Lower leg skin (tissue), 4 donors: ENCODE results near the gene VAV2. TPM values are rescaled to one million over a fixed set of nuclear protein-coding genes. Genes with fewer than 3 reads are reported as not detected.

Source experiments
- DNase-seq, 2 donors: peaks; one replicate each; pipeline ENCODE4 v3.0.0-alpha.2; 2019; ENCODE audit warnings: low spot score in 2 of 2
- H3K4me3 ChIP-seq: fragments of 200-600 bp; sonication (generic); 2 replicates; pipeline ENCODE4 v1.5.1; 2017; ENCODE audit warnings: mild to moderate bottlenecking, low read depth; ENCODE audit not compliant: poor library complexity, severe bottlenecking
- POLR2A ChIP-seq, 2 donors: fragments of 450-650 bp; IDR thresholded peaks; one replicate each; pipeline ENCODE4 v1.6.1; 2016 to 2017; ENCODE audit warnings: antibody characterized with exemption in 2 of 2, mild to moderate bottlenecking in 1 of 2, moderate library complexity in 1 of 2
- WGBS, 2 donors: methylation state at CpG; one replicate each; pipeline ENCODE4 v1.1.5; 2018; 5-methylcytosine and 5-hydroxymethylcytosine counted together
- intact Hi-C: fragments of 100-400 bp; cut with DNase I; formaldehyde crosslinking; loops from one replicate; pipeline ENCODE4 v1.15.0; 2023; ENCODE audit warnings: low total_unique reads
- total RNA-seq, 4 donors: library from RNA; depleted of rRNA; stranded (reverse); fragments of >200 nt; gene quantifications; one replicate each; pipeline ENCODE4 v1.1.0, GENCODE V29; 2016
- TF ChIP-seq, protein P1 (sequence below), 3 donors: fragments of 450-650 bp; IDR thresholded peaks; one replicate each; pipeline ENCODE4 v1.5.1; 2016; ENCODE audit warnings: antibody characterized with exemption in 3 of 3, mild to moderate bottlenecking in 3 of 3, moderate library complexity in 2 of 3

The VAV2 gene
- total RNA-seq, 4 donors from 2014 or later: 6.8 to 9.1 (median 7.5) TPM

DNA sequence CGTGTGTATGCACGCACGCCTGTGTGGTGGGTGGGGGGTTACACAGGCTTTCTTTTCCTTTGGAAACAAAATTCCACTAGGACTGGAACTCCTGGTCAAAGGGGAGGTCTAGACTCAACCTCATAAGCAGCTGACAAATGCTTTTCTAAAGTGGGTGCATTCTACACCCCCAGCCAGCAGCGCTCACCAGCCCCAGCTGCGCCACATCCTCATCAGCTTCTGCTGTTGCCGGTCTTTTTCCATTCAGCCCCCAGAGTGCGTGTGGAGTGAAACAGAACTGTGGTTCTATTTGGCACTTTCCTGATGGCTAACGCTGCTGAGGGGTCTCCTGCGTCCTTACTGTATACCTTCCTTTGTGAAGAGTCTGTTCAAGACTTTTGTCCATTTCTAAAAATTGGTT is 176.3 kb downstream of the VAV2 start:
- H3K4me3 ChIP-seq: no peak overlapping the region
- intact Hi-C loops: no loop called here
- WGBS, 2 donors: 78 to 95% methylated on average over 8 to 9 of the region's 9 CpGs
- DNase-seq: no peak
- TF ChIP-seq, protein P1, sequence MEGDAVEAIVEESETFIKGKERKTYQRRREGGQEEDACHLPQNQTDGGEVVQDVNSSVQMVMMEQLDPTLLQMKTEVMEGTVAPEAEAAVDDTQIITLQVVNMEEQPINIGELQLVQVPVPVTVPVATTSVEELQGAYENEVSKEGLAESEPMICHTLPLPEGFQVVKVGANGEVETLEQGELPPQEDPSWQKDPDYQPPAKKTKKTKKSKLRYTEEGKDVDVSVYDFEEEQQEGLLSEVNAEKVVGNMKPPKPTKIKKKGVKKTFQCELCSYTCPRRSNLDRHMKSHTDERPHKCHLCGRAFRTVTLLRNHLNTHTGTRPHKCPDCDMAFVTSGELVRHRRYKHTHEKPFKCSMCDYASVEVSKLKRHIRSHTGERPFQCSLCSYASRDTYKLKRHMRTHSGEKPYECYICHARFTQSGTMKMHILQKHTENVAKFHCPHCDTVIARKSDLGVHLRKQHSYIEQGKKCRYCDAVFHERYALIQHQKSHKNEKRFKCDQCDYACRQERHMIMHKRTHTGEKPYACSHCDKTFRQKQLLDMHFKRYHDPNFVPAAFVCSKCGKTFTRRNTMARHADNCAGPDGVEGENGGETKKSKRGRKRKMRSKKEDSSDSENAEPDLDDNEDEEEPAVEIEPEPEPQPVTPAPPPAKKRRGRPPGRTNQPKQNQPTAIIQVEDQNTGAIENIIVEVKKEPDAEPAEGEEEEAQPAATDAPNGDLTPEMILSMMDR (IDR thresholded peaks at IDR 0.05): no peak
- TF ChIP-seq POLR2A (IDR thresholded peaks at IDR 0.05): no peak

DNA sequence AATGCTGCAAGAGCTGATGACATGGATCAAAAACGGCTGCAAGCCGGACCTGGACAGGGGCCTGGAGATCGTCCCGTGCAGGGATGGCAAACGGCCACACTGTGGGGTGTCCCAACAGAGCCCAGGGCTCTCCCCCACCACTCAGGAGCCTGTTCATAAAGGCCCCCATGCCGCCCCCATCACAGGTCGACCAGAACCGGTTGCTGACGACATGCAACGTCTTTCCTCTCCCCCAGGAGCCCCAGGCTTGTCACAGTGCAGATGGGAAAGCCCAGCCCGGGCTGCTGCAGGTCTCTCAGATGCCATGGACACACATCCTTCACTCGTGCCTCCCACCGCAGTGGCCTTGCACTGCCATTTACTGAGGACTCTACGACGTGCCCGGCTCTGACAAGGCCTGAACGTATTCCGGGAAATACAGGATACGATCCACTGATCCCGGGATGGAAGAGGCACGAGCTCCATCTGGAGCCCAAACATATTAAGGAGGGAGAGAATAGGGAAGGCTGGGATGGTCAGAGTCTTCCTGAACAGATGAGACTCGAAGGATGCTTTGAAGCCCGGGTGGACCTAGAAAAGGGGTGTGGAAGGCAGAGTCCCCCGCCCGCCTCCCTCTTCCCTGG is 177.4 kb downstream of the VAV2 start:
- no peak for DNase-seq
- no peak for TF ChIP-seq POLR2A (IDR thresholded peaks at IDR 0.05)
- TF ChIP-seq, protein P1 (IDR thresholded peaks at IDR 0.05): no peak
- H3K4me3 ChIP-seq: no peak overlapping the region
- WGBS, 2 donors: 72 to 75% methylated on average over 25 of the region's 25 CpGs
- intact Hi-C loops: no loop called here

DNA sequence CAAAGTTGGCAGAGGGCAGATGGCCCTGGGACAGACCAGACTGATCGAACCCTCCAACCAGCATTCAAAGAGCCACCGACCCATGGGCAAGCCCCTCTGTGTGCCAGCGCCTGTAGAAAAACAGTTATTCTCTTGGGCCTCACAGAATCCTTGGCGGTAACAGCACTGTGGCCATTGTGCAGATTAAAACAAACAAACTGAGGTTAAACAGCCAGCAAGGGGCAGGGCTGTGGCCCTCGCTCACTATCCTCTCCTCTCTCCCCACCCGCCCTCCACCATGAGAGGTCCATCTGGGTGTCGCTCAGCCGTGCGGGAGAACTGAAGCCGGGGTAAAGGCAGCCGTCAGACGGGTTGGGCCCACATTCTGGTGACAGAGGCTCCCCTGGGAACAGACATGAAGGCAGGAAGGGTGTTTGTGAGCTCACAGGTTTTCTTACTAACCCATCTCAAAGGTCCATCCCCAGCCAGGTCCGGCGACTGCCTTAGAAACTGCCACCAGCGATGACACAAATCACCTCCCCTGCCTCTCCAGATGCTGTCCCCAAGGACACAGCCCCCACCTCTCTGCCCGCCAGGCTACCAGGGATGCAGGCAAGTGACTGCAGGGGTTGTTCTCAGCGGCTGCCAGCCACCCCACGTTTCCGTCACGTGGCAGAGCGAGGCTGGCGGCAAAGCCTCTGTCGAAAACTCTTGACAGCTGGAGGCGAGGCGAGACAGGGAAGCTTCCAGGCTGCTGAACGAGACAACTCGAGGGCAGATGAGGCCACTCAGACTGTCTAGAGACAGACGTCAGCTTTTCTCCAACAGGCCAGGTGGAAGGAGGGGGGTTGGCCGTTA is 178.2 kb downstream of the VAV2 start:
- DNase-seq: no peak
- 79 to 84% methylated on average over 29 of the region's 29 CpGs for WGBS, 2 donors
- no peak for TF ChIP-seq POLR2A (IDR thresholded peaks at IDR 0.05)
- TF ChIP-seq, protein P1 (IDR thresholded peaks at IDR 0.05): no peak
- H3K4me3 ChIP-seq: no peak overlapping the region
- intact Hi-C loops: no loop called here

DNA sequence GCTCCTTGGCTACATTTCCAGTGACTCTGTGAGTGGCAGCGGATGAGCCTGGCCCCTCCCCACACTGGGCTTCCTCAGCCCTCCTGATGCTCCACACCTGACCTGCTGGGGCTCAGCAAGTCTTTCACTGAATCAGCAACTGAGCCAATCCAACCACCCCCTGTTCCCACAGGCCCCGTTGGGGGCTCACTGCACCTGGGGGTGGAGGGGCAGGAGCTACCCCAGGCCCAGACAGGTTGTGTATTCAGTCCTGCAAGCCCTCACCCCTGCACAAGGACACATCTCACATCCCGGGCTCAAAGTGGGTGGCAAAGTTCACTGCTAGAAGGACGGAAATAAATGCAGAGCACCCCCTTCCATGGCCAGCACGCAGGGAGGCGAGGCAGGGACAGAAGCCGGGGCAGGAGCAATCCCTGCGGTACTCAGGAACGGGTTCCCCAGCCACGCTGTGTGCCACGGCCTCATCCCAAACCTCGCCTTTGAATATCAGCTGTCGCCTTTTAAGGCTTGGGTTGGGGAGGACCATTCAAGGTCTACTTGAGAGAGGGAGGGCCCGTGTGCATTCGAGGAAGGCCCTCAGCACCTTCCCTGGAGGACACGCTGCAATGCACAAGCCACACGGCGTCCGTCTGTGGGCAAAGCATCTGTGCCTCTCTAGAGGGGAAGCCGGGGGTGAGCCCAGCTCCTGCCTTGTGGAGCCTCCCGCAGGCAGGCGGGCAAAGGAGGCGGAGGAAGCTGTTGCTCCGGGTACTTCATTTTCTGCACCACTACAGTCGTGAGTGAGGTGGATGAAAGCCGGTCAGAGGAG is 179.0 kb downstream of the VAV2 start:
- TF ChIP-seq, protein P1 (IDR thresholded peaks at IDR 0.05): no peak
- TF ChIP-seq POLR2A (IDR thresholded peaks at IDR 0.05): no peak
- intact Hi-C loops: no loop called here
- 95% methylated on average over 21 to 26 of the region's 26 CpGs for WGBS, 2 donors
- no peak overlapping the region for H3K4me3 ChIP-seq
- no peak for DNase-seq

DNA sequence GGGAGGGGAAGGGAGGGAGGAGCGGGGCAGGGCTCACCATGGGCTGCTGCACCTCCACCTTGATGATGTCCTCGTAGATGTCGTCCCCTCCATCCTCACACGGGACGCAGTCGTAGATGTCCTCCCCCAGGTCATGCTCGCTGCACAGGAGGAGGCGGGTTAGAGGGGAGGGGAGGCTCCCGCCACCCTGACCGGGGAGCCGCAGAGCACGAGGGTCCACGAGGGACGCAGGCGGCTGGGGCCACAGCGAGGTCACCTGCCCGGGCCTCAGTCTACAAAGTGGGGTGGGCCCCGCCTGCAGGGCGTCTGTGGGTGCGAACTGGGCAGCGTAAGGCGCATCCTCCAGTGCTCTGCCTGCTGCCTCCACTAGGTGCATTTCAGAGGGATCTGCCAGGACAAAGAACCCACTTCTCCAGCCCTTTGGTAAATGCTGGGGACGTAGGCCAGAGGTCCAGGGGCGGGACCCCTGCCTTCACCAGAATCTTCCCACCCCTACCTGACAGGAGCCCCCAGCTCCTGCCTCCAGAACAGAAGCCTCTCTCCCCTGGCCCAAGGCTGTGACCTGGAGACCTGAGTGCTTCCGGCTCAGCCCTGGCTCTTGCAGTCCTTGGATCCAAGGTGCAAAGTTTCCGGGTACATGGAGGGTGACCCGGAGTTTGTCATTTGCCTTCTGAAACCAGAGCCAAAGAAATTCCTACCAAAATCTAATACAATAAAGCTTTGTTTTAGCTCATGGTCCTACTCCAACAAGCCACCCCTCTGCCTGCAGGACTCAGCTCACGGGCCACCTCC is 179.9 kb downstream of the VAV2 start:
- no peak for TF ChIP-seq POLR2A (IDR thresholded peaks at IDR 0.05)
- TF ChIP-seq, protein P1 (IDR thresholded peaks at IDR 0.05): no peak
- no peak overlapping the region for H3K4me3 ChIP-seq
- DNase-seq: no peak
- 95% methylated on average over 24 to 27 of the region's 28 CpGs for WGBS, 2 donors
- intact Hi-C loops: no loop called here
